ENCODE results near the gene CDH6.

DNA sequence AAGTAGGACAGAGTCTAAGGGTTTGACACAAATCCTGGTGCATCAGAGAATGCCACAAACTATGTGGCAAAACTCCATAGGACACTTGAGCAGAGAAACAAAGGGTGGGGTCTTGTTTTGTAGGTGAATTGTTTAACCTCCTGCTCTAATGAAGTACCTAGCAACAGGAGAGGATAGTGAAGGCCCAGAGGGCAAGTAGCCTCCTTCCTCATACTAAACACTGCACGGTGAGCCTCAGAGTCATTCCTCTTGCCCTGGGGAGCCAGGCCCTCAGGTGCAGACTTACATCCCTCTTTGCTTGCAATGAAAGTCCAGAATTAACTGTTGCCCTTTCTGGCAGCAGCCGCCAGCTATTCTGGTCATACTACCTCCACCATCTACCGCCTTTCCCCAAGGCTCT is 172.3 kb downstream of the CDH6 start:
- TF ChIP-seq GATA3 (IDR thresholded peaks at IDR 0.05; ENCODE audit: low read depth, low read length) = no peak
- TF ChIP-seq GATA2 (IDR thresholded peaks at IDR 0.05; ENCODE audit: low read depth, low read length) = no peak
